H1 (cell line): ENCODE results near the gene RAMACL. TPM values are rescaled to one million over a fixed set of nuclear protein-coding genes. Genes with fewer than 3 reads are reported as not detected.

ENCODE experiments used
- CTCF ChIA-PET: fragments of 300-600 bp; sonication (Branson Sonifier 250); formaldehyde crosslinking; loops from one replicate; lab custom pipeline; 2021; ENCODE audit not compliant: partially characterized antibody; lab: Charles Lee
- POLR2A ChIA-PET: fragments of 300-600 bp; sonication (Branson Sonifier 250); formaldehyde crosslinking; loops from one replicate; lab custom pipeline; 2021; ENCODE audit warnings: inconsistent platforms; ENCODE audit not compliant: partially characterized antibody; lab: Charles Lee
- DNase-seq, 2 experiments: peaks; one replicate each; pipeline versions ENCODE4 v3.0.0 to v3.0.0-alpha.2; 2010 to 2022; ENCODE audit warnings: low spot score in 2 of 2, low read depth in 1 of 2, mixed read lengths in 1 of 2
- FAIRE-seq: peaks from 2 replicates; lab custom pipeline; 2011; peaks lifted over from hg19 to GRCh38; lab: Jason Lieb, UNC
- H2AFZ ChIP-seq: 2 replicates; pipeline ENCODE4 v1.8.1; 2012; ENCODE audit warnings: low read length, inconsistent platforms
- H2AK5ac ChIP-seq: 2 replicates; pipeline ENCODE4 v1.6.1; 2013; ENCODE audit warnings: low read depth, low read length
- H2BK120ac ChIP-seq: replicated peaks from 2 replicates; pipeline ENCODE3; 2013; ENCODE audit warnings: low read depth, low read length, inconsistent platforms
- H2BK12ac ChIP-seq: 2 replicates; pipeline ENCODE4 v1.6.1; 2013; ENCODE audit warnings: low read depth, low read length
- H2BK15ac ChIP-seq: 2 replicates; pipeline ENCODE4 v1.6.1; 2013; ENCODE audit warnings: low read length
- H2BK20ac ChIP-seq: 2 replicates; pipeline ENCODE4 v1.6.1; 2013; ENCODE audit warnings: low read length
- H2BK5ac ChIP-seq: 2 replicates; pipeline ENCODE4 v1.6.1; 2013; ENCODE audit warnings: low read depth, low read length
- H3K14ac ChIP-seq: 2 replicates; pipeline ENCODE4 v1.6.1; 2013; ENCODE audit warnings: inconsistent platforms; ENCODE audit not compliant: insufficient read length
- H3K18ac ChIP-seq: 2 replicates; pipeline ENCODE4 v1.6.1; 2013; ENCODE audit warnings: low read length; ENCODE audit errors: extremely low read depth
- H3K23ac ChIP-seq: 2 replicates; pipeline ENCODE4 v1.6.1; 2013; ENCODE audit warnings: inconsistent platforms; ENCODE audit not compliant: insufficient read length
- H3K23me2 ChIP-seq: 2 replicates; pipeline ENCODE4 v1.6.1; 2013; ENCODE audit warnings: low read depth, low read length
- H3K27ac ChIP-seq: 2 replicates; pipeline ENCODE4 v1.6.1; 2011; ENCODE audit warnings: low read depth, low read length, inconsistent platforms
- H3K27me3 ChIP-seq, 4 experiments: replicated peaks in 1 of 4; 1 replicate in 1 of 4; 2 replicates in 3 of 4; pipeline versions ENCODE4 v1.6.1 to v1.8.1; 2011 to 2013; ENCODE audit warnings: low read length in 3 of 4, mild to moderate bottlenecking in 3 of 4, inconsistent platforms in 2 of 4, mixed read lengths in 2 of 4, moderate library complexity in 1 of 4; ENCODE audit not compliant: control insufficient read depth in 3 of 4, insufficient read depth in 3 of 4; ENCODE audit errors: extremely low read depth in 1 of 4
- H3K36me3 ChIP-seq, 4 experiments: 2 replicates each; pipeline versions ENCODE4 v1.6.1 to v1.8.1; 2011 to 2013; ENCODE audit warnings: mild to moderate bottlenecking in 4 of 4, low read length in 3 of 4, moderate library complexity in 2 of 4, control low read depth in 1 of 4, inconsistent platforms in 1 of 4; ENCODE audit not compliant: insufficient read depth in 4 of 4, control insufficient read depth in 2 of 4
- H3K4ac ChIP-seq: replicated peaks from 2 replicates; pipeline ENCODE3; 2013; ENCODE audit warnings: low read length, low read depth, mixed read lengths, inconsistent platforms; ENCODE audit not compliant: insufficient read length
- H3K4me1 ChIP-seq, 4 experiments: replicated peaks in 1 of 4; 1 replicate in 1 of 4; 2 replicates in 3 of 4; pipeline versions ENCODE4 v1.6.1 to v1.8.1; 2011 to 2013; ENCODE audit warnings: low read length in 3 of 4, inconsistent platforms in 2 of 4, mixed read lengths in 1 of 4; ENCODE audit not compliant: insufficient read depth in 4 of 4, control insufficient read depth in 3 of 4
- H3K4me2 ChIP-seq, 2 experiments: 2 replicates each; pipeline versions ENCODE4 v1.6.1 to v1.8.1; 2011 to 2013; ENCODE audit warnings: low read depth in 2 of 2, low read length in 2 of 2, control low read depth in 1 of 2, inconsistent platforms in 1 of 2, mild to moderate bottlenecking in 1 of 2; ENCODE audit not compliant: insufficient read depth in 1 of 2
- H3K4me3 ChIP-seq, 4 experiments: fragments of 200-600, 300-600 bp in 1 of 4; sonication (generic), shearing (Covaris generic), sonication (Bioruptor Twin) in 1 of 4; 2 replicates each; pipeline versions ENCODE4 v1.5.1 to v1.8.1; 2011 to 2016; ENCODE audit warnings: low read length in 4 of 4, low read depth in 3 of 4, control low read depth in 2 of 4, inconsistent platforms in 2 of 4, mild to moderate bottlenecking in 2 of 4, mixed read lengths in 1 of 4, moderate library complexity in 1 of 4; ENCODE audit not compliant: insufficient read depth in 2 of 4; ENCODE audit errors: extremely low read depth in 1 of 4
- H3K56ac ChIP-seq: replicated peaks from 2 replicates; pipeline ENCODE3; 2013; ENCODE audit warnings: low read depth, mild to moderate bottlenecking, mixed read lengths, low read length, inconsistent platforms; ENCODE audit not compliant: insufficient read length
- H3K79me1 ChIP-seq: 2 replicates; pipeline ENCODE4 v1.6.1; 2013; ENCODE audit warnings: low read depth, low read length, control low read depth
- H3K79me2 ChIP-seq, 2 experiments: 2 replicates each; pipeline versions ENCODE4 v1.6.1 to v1.8.1; 2012 to 2013; ENCODE audit warnings: low read length in 2 of 2, mild to moderate bottlenecking in 2 of 2, inconsistent platforms in 1 of 2; ENCODE audit not compliant: insufficient read depth in 2 of 2, control insufficient read depth in 1 of 2
- H3K9ac ChIP-seq, 4 experiments: replicated peaks in 1 of 4; 1 replicate in 1 of 4; 2 replicates in 3 of 4; pipeline versions ENCODE4 v1.6.1 to v1.8.1; 2011 to 2013; ENCODE audit warnings: low read depth in 3 of 4, low read length in 3 of 4, control low read depth in 2 of 4, mild to moderate bottlenecking in 2 of 4, moderate library complexity in 2 of 4, inconsistent platforms in 1 of 4; ENCODE audit errors: extremely low read depth in 1 of 4
- H3K9me3 ChIP-seq, 2 experiments: 2 replicates each; pipeline versions ENCODE4 v1.6.1 to v1.8.1; 2012 to 2013; ENCODE audit warnings: mild to moderate bottlenecking in 2 of 2, moderate library complexity in 2 of 2, control low read depth in 1 of 2, inconsistent platforms in 1 of 2, low read depth in 1 of 2, low read length in 1 of 2, mixed read lengths in 1 of 2; ENCODE audit not compliant: insufficient read depth in 2 of 2
- H4K20me1 ChIP-seq, 2 experiments: replicated peaks in 1 of 2; 2 replicates each; pipeline versions ENCODE3 to v1.8.1; 2011 to 2013; ENCODE audit warnings: inconsistent platforms in 2 of 2, low read length in 2 of 2, mild to moderate bottlenecking in 1 of 2; ENCODE audit not compliant: insufficient read depth in 2 of 2, control insufficient read depth in 1 of 2
- H4K5ac ChIP-seq: 2 replicates; pipeline ENCODE4 v1.6.1; 2013; ENCODE audit warnings: low read length, low read depth, mixed read lengths, inconsistent platforms; ENCODE audit not compliant: insufficient read length
- H4K8ac ChIP-seq: 2 replicates; pipeline ENCODE4 v1.8.0; 2013; ENCODE audit warnings: mild to moderate bottlenecking, moderate library complexity, low read length, inconsistent platforms; ENCODE audit not compliant: insufficient read depth; ENCODE audit errors: extremely low read depth
- H4K91ac ChIP-seq: replicated peaks from 2 replicates; pipeline ENCODE3; 2013; ENCODE audit warnings: low read length, mixed read lengths, inconsistent platforms; ENCODE audit not compliant: insufficient read length
- BRCA1 ChIP-seq: IDR thresholded peaks from 2 replicates; pipeline ENCODE4 v1.6.1; 2012; ENCODE audit warnings: low read depth, low read length, improper control_type of control experiment
- CTCF ChIP-seq, 3 experiments: IDR thresholded peaks; 1 replicate in 2 of 3; 2 replicates in 1 of 3; pipeline versions ENCODE4 v1.5.1 to v1.6.1; 2011; ENCODE audit warnings: low read length in 3 of 3, mild to moderate bottlenecking in 3 of 3, inconsistent platforms in 2 of 3, low read depth in 1 of 3, moderate library complexity in 1 of 3; ENCODE audit not compliant: insufficient read depth in 1 of 3; ENCODE audit errors: control extremely low read depth in 1 of 3
- HDAC6 ChIP-seq: IDR thresholded peaks from one replicate; pipeline ENCODE4 v1.7.1; 2012; ENCODE audit warnings: low read depth, mild to moderate bottlenecking, inconsistent platforms, low read length, moderate library complexity
- JUN ChIP-seq: IDR thresholded peaks from 2 replicates; pipeline ENCODE4 v1.6.1; 2011; ENCODE audit warnings: low read depth, mild to moderate bottlenecking, improper control_type of control experiment, low read length
- KDM4A ChIP-seq: IDR thresholded peaks from one replicate; pipeline ENCODE4 v1.7.1; 2012; ENCODE audit warnings: low read depth, mild to moderate bottlenecking, moderate library complexity, low read length, inconsistent platforms; ENCODE audit not compliant: severe bottlenecking
- PHF8 ChIP-seq: fragments of 200-600 bp; sonication (generic); conservative IDR thresholded peaks from 2 replicates; pipeline ENCODE4 v1.7.1; 2012; ENCODE audit warnings: low read depth, mild to moderate bottlenecking, inconsistent platforms, low read length, moderate library complexity
- POLR2AphosphoS5 ChIP-seq: IDR thresholded peaks from 2 replicates; pipeline ENCODE4 v1.6.1; 2011; ENCODE audit warnings: low read depth, low read length
- RBBP5 ChIP-seq: IDR thresholded peaks from 2 replicates; pipeline ENCODE4 v1.7.1; 2012; ENCODE audit warnings: low read depth, mild to moderate bottlenecking, inconsistent platforms, low read length, moderate library complexity, borderline replicate concordance
- SIN3A ChIP-seq, 2 experiments: IDR thresholded peaks in 1 of 2; conservative IDR thresholded peaks in 1 of 2; 2 replicates each; pipeline ENCODE4 v1.6.1; 2011 to 2012; ENCODE audit warnings: low read length in 2 of 2, improper control_type of control experiment in 1 of 2, low read depth in 1 of 2, mild to moderate bottlenecking in 1 of 2
- WGBS, 2 experiments: shearing (Covaris generic) in 1 of 2; methylation state at CpG; one replicate each; pipeline versions ENCODE4 v1.1.6 to v1.1.7; 2013 to 2015; ENCODE audit warnings: low lambda C conversion rate in 2 of 2, mixed read lengths in 2 of 2, inconsistent platforms in 1 of 2, low coverage in 1 of 2, missing lambda C conversion rate in 1 of 2; ENCODE audit not compliant: insufficient replicate concordance in 2 of 2, insufficient coverage in 1 of 2, insufficient read length in 1 of 2; ENCODE audit errors: extremely low coverage in 1 of 2, missing lambda C conversion rate in 1 of 2; 5-methylcytosine and 5-hydroxymethylcytosine counted together
- polyA plus RNA-seq, 7 experiments: library from polyadenylated mRNA; depleted of rRNA in 3 of 7; stranded (reverse) in 5 of 7; unstranded in 2 of 7; fragments of >200 nt in 5 of 7; fragments of 200-250 nt in 2 of 7; gene quantifications; 1 replicate in 5 of 7; 2 replicates in 1 of 7; 4 replicates in 1 of 7; pipeline versions ENCODE4 v1.2.1 to v1.2.3, GENCODE V29; 2011 to 2013; ENCODE audit warnings: missing spikeins in 2 of 7, mixed read lengths in 2 of 7
- total RNA-seq: library from RNA; stranded (reverse); fragmentation: NEBNext Ultra II Directional; extraction: Animal tissue kit (Norgen Biotek cat#: 25700); gene quantifications from 2 replicates; pipeline ENCODE4 v1.2.1, GENCODE V29; 2021

RAMACL gene
- total and polyA plus RNA-seq, 2 of the 8 experiments (the other 6 are each of a cell fraction or from before 2014, with no cell fraction given) = 0.23 to 0.97 TPM

- H2BK15ac ChIP-seq = no peak overlapping the region
- no peaks in the 10 kb centered on the region for H3K36me3 ChIP-seq
- H3K4me1 ChIP-seq = peaks cover 0 to 11% (median 1%) of the 10 kb centered on the region in 4 experiments; a peak in 6 of 7 replicates
- H3K9ac ChIP-seq = no peak overlapping the region
- no peaks in the 10 kb centered on the region for H3K9me3 ChIP-seq
- H3K27ac ChIP-seq = no peak overlapping the region
- CTCF ChIA-PET = no interaction called here
- no peak overlapping the region for H4K91ac ChIP-seq
- H3K79me2 ChIP-seq = peaks cover 3 to 45% of the 10 kb centered on the region in 2 experiments; a peak in 3 of 4 replicates
- H2BK12ac ChIP-seq = no peak overlapping the region
- H3K14ac ChIP-seq = no peak overlapping the region
- no peak overlapping the region for H3K4me2 ChIP-seq
- H3K56ac ChIP-seq = no peak overlapping the region
- peak overlapping the region; percentile 48; the same call in 1 of the 2 replicates for H2AK5ac ChIP-seq
- no peak for FAIRE-seq
- 86% methylated on average over 5 of the region's 5 CpGs; no CpG with 5 or more reads in 1 of the 2 experiments for WGBS, 2 experiments
- H4K5ac ChIP-seq = no peak overlapping the region
- POLR2A ChIA-PET = no interaction called here
- H3K27me3 ChIP-seq = no peaks in the 10 kb centered on the region
- no peak overlapping the region for H2BK120ac ChIP-seq
- no peak overlapping the region for H2BK5ac ChIP-seq
- peaks cover 5% of the 10 kb centered on the region for H3K79me1 ChIP-seq
- peaks cover 3 to 7% of the 10 kb centered on the region in 2 experiments for H4K20me1 ChIP-seq
- H3K23ac ChIP-seq = no peak overlapping the region
- no peak overlapping the region for H2BK20ac ChIP-seq
- no peak overlapping the region for H2AFZ ChIP-seq
- TF ChIP-seq BRCA1 (no peak), JUN (no peak), PHF8 (no peak), POLR2AphosphoS5 (no peak), KDM4A (no peak), RBBP5 (no peak), HDAC6 (no peak), SIN3A (conservative IDR thresholded peaks at IDR 0.05 in 1 of 2, IDR thresholded peaks at IDR 0.05 in 1 of 2; ENCODE audit: low read depth in 1 of 2, low read length in 2 of 2) (no peak), CTCF (IDR thresholded peaks at IDR 0.05; ENCODE audit: control extremely low read depth in 1 of 3, insufficient read depth in 1 of 3, low read depth in 1 of 3, low read length in 3 of 3) (no peak)
- TF ChIP-seq, all 59 proteins: peak for 0
- Histone ChIP-seq H4K8ac (no peak overlapping the region), H3K23me2 (no peaks in the 10 kb centered on the region), H3K4me3 (no peak overlapping the region), H3K18ac (no peak overlapping the region), H3K4ac (no peak overlapping the region)
- no peak for DNase-seq
These were observed 27.3 kb downstream of the RAMACL start for GRCh38 chr6:166559211-166559610.
